Gastrocnemius medialis (tissue), 4 donors: ENCODE results near the gene P4HA1. TPM values are rescaled to one million over a fixed set of nuclear protein-coding genes. Genes with fewer than 3 reads are reported as not detected.

Experiments
- ATAC-seq, 2 donors: fragments of 150-250 bp; one replicate each; pipeline ENCODE4 v1.9.1; 2016
- DNase-seq, 2 donors: peaks; one replicate each; pipeline ENCODE4 v3.0.0-alpha.2; 2019
- H3K27ac ChIP-seq, 4 donors: fragments of 200-600 bp; sonication (generic); 1 replicate in 1 of 4; 2 replicates in 3 of 4; pipeline ENCODE4 v1.5.1; 2016 to 2018; ENCODE audit warnings: mild to moderate bottlenecking in 2 of 4, moderate library complexity in 1 of 4
- H3K27me3 ChIP-seq, 3 donors: fragments of 200-600 bp; sonication (generic) in 2 of 3; 1 replicate in 1 of 3; 2 replicates in 2 of 3; pipeline versions ENCODE4 v1.5.1 to v1.6.0; 2016 to 2019; ENCODE audit warnings: mild to moderate bottlenecking in 1 of 3, moderate library complexity in 1 of 3
- H3K36me3 ChIP-seq, 2 donors: fragments of 200-600 bp; sonication (generic) in 1 of 2; one replicate each; pipeline ENCODE4 v1.5.1; 2017 to 2018
- H3K4me1 ChIP-seq, 2 donors: fragments of 200-600 bp; sonication (generic) in 1 of 2; one replicate each; pipeline ENCODE4 v1.5.1; 2016 to 2017; ENCODE audit warnings: mild to moderate bottlenecking in 2 of 2
- H3K4me3 ChIP-seq, 4 donors: fragments of 200-600 bp; sonication (generic) in 3 of 4; 1 replicate in 1 of 4; 2 replicates in 3 of 4; pipeline ENCODE4 v1.5.1; 2016 to 2019; ENCODE audit warnings: mild to moderate bottlenecking in 2 of 4
- H3K9me3 ChIP-seq, 3 donors: fragments of 200-600 bp; sonication (generic) in 2 of 3; 1 replicate in 1 of 3; 2 replicates in 2 of 3; pipeline ENCODE4 v1.5.1; 2016 to 2019
- CTCF ChIP-seq, 5 experiments: fragments of 450-650 bp in 3 of 5; fragments of 200-600 bp in 2 of 5; sonication (generic) in 2 of 5; IDR thresholded peaks in 4 of 5; conservative IDR thresholded peaks in 1 of 5; 1 replicate in 4 of 5; 2 replicates in 1 of 5; pipeline ENCODE4 v1.5.1; 2016 to 2019; ENCODE audit warnings: antibody characterized with exemption in 5 of 5, mild to moderate bottlenecking in 3 of 5, moderate library complexity in 3 of 5
- POLR2A ChIP-seq, 2 donors: fragments of 450-650 bp; IDR thresholded peaks; one replicate each; pipeline ENCODE4 v1.6.1; 2017; ENCODE audit warnings: antibody characterized with exemption in 2 of 2, mild to moderate bottlenecking in 2 of 2, moderate library complexity in 2 of 2
- in situ Hi-C, 4 donors: fragments of 200-750 bp; cut with MboI; loops; one replicate each; pipeline versions ENCODE4 v1.15.0 to v1.8.0; 2017; ENCODE audit warnings: low sequenced_read_pairs in 4 of 4
- intact Hi-C: fragments of 100-400 bp; cut with DNase I; formaldehyde crosslinking; loops from one replicate; pipeline ENCODE4 v1.15.1; 2023; ENCODE audit warnings: low total_unique reads
- total RNA-seq, 4 donors: library from RNA; depleted of rRNA; stranded (reverse); fragments of >200 nt; gene quantifications; one replicate each; pipeline versions ENCODE4 v1.1.0 to v1.2.3, GENCODE V29; 2016

The P4HA1 gene
- total RNA-seq, 4 donors from 2014 or later, result 65.3 to 348 (median 217) TPM

GRCh38 chr10:73061743-73062142 lies 34.9 kb downstream of the P4HA1 start:
- H3K27ac ChIP-seq, result peak overlapping the region in 1 of 4 donors; percentile 16
- no peak for ATAC-seq
- TF ChIP-seq POLR2A (IDR thresholded peaks at IDR 0.05), result no peak

GRCh38 chr10:73060738-73061635 lies 35.7 kb downstream of the P4HA1 start:
- ATAC-seq (peak in 1 of 2 donors; percentile 50), DNase-seq (no peak)
- TF ChIP-seq CTCF (IDR thresholded peaks at IDR 0.05 in 4 of 5, conservative IDR thresholded peaks at IDR 0.05 in 1 of 5) (peak in 2 of 5 experiments; percentile 15 to 43), POLR2A (IDR thresholded peaks at IDR 0.05) (no peak)
- intact Hi-C loops (no loop called here), in situ Hi-C loops (loop anchor here in 3 of 4 donors (25.0 kb wide), 2 partner anchors 101 to 699 kb away; partner anchors contain the start of genes DNAJB12 (in 2 of the 3), ECD (in 1 of the 3) and FAM149B1 (in 1 of the 3))
- Histone ChIP-seq H3K36me3 (peaks cover 3 to 69% of the 10 kb centered on the region in 2 donors), H3K4me3 (no peak overlapping the region), H3K9me3 (no peaks in the 10 kb centered on the region), H3K27ac (peak overlapping the region; percentile 1 to 39 (median 10)), H3K27me3 (no peaks in the 10 kb centered on the region), H3K4me1 (peaks cover 4 to 11% of the 10 kb centered on the region in 2 donors)

More at GRCh38 chr10:73061743-73062142, 34.9 kb downstream of the P4HA1 start:
- H3K9me3 ChIP-seq, result no peaks in the 10 kb centered on the region
- DNase-seq, result no peak
- intact Hi-C loops, result no loop called here
- H3K4me1 ChIP-seq, result peaks cover 0 to 11% of the 10 kb centered on the region in 2 donors
- H3K27me3 ChIP-seq, result no peaks in the 10 kb centered on the region
- in situ Hi-C loops, result loop anchor here in 3 of 4 donors (25.0 kb wide), 2 partner anchors 101 to 699 kb away; partner anchors contain the start of genes DNAJB12 (in 2 of the 3), ECD (in 1 of the 3) and FAM149B1 (in 1 of the 3)
- peaks cover 3 to 69% of the 10 kb centered on the region in 2 donors for H3K36me3 ChIP-seq
- H3K4me3 ChIP-seq, result no peak overlapping the region

- H3K9me3 ChIP-seq, result no peaks in the 10 kb centered on the region
- peaks cover 3 to 69% of the 10 kb centered on the region in 2 donors for H3K36me3 ChIP-seq
- no peak overlapping the region for H3K4me3 ChIP-seq
- intact Hi-C loops, result no loop called here
- in situ Hi-C loops, result loop anchor here in 3 of 4 donors (25.0 kb wide), 2 partner anchors 102 to 698 kb away; partner anchors contain the start of genes DNAJB12 (in 2 of the 3), ECD (in 1 of the 3) and FAM149B1 (in 1 of the 3)
- H3K27ac ChIP-seq, result peak overlapping the region; percentile 1 to 39 (median 6)
- peaks cover 11 to 15% of the 10 kb centered on the region in 2 donors for H3K4me1 ChIP-seq
- DNase-seq, result no peak
- TF ChIP-seq POLR2A (IDR thresholded peaks at IDR 0.05) (no peak), CTCF (IDR thresholded peaks at IDR 0.05 in 4 of 5, conservative IDR thresholded peaks at IDR 0.05 in 1 of 5) (no peak)
- H3K27me3 ChIP-seq, result no peaks in the 10 kb centered on the region
- no peak for ATAC-seq
Observed at GRCh38 chr10:73060173-73060572, 36.5 kb downstream of the P4HA1 start.

- in situ Hi-C loops (loop anchor here in 3 of 4 donors (25.0 kb wide), 2 partner anchors 104 to 696 kb away; partner anchors contain the start of genes DNAJB12 (in 2 of the 3), ECD (in 1 of the 3) and FAM149B1 (in 1 of the 3)), intact Hi-C loops (no loop called here)
- DNase-seq, result no peak
- H3K27ac ChIP-seq, result no peak overlapping the region
- H3K4me1 ChIP-seq, result peaks cover 16 to 20% of the 10 kb centered on the region in 2 donors
- TF ChIP-seq POLR2A (IDR thresholded peaks at IDR 0.05) (no peak), CTCF (IDR thresholded peaks at IDR 0.05 in 4 of 5, conservative IDR thresholded peaks at IDR 0.05 in 1 of 5) (no peak)
- no peaks in the 10 kb centered on the region for H3K9me3 ChIP-seq
- no peak for ATAC-seq
- no peak overlapping the region for H3K4me3 ChIP-seq
- peaks cover 0 to 69% of the 10 kb centered on the region in 2 donors for H3K36me3 ChIP-seq
- no peaks in the 10 kb centered on the region for H3K27me3 ChIP-seq
Observed at GRCh38 chr10:73058057-73058591, 38.5 kb downstream of the P4HA1 start.
